Bronchial epithelial cell (primary cell): ENCODE results near the gene PDSS2. TPM values are rescaled to one million over a fixed set of nuclear protein-coding genes. Genes with fewer than 3 reads are reported as not detected.

ENCODE experiments used
- DNase-seq: peaks from one replicate; pipeline ENCODE4 v3.0.0-alpha.2; 2010; ENCODE audit warnings: low read depth
- FAIRE-seq: peaks from 2 replicates; lab custom pipeline; 2011; peaks lifted over from hg19 to GRCh38; lab: Jason Lieb, UNC
- H3K27me3 ChIP-seq: 2 replicates; pipeline ENCODE4 v1.5.1; 2011; ENCODE audit warnings: low read length; ENCODE audit not compliant: control insufficient read depth, insufficient read depth
- H3K36me3 ChIP-seq: 2 replicates; pipeline ENCODE4 v1.5.1; 2011; ENCODE audit warnings: low read length; ENCODE audit not compliant: control insufficient read depth, insufficient read depth
- H3K4me3 ChIP-seq: 2 replicates; pipeline ENCODE4 v1.5.1; 2011; ENCODE audit warnings: mild to moderate bottlenecking, low read depth, low read length, control low read depth
- total RNA-seq: library from RNA; depleted of rRNA; stranded (reverse); fragments of >200 nt; gene quantifications from 2 replicates; pipeline ENCODE4 v1.2.1, GENCODE V29; 2014
- TF ChIP-seq, protein P1 (sequence below): IDR thresholded peaks from 2 replicates; pipeline ENCODE4 v1.5.1; 2011; ENCODE audit warnings: mild to moderate bottlenecking, moderate library complexity, low read length, control low read depth, inconsistent platforms; ENCODE audit not compliant: insufficient read depth, severe bottlenecking

The PDSS2 gene
- total RNA-seq, 1 donor from 2014 or later, result 18.2 TPM

DNA sequence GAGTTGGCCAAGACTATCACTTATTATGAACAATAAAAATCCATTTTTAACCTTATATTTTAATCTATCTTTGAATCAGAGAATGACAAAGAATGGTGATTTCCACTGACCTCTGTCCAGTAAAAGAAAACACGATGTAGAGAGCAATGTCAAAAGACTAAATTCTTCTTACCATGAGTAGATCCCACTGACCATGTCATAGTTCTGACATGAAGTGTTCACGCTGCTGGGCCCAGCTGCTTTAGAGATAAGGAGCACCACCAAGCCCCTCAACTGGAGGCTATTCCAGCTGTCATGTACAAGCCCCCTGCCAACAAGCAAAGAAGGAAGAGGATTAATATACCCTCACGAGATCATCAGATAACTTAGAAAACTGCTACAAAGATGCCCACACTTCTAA is 125.3 kb downstream of the PDSS2 start:
- DNase-seq (no peak), FAIRE-seq (no peak)
- Histone ChIP-seq H3K4me3 (no peak overlapping the region), H3K27me3 (no peaks in the 10 kb centered on the region), H3K36me3 (no peaks in the 10 kb centered on the region)
- TF ChIP-seq, protein P1, sequence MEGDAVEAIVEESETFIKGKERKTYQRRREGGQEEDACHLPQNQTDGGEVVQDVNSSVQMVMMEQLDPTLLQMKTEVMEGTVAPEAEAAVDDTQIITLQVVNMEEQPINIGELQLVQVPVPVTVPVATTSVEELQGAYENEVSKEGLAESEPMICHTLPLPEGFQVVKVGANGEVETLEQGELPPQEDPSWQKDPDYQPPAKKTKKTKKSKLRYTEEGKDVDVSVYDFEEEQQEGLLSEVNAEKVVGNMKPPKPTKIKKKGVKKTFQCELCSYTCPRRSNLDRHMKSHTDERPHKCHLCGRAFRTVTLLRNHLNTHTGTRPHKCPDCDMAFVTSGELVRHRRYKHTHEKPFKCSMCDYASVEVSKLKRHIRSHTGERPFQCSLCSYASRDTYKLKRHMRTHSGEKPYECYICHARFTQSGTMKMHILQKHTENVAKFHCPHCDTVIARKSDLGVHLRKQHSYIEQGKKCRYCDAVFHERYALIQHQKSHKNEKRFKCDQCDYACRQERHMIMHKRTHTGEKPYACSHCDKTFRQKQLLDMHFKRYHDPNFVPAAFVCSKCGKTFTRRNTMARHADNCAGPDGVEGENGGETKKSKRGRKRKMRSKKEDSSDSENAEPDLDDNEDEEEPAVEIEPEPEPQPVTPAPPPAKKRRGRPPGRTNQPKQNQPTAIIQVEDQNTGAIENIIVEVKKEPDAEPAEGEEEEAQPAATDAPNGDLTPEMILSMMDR, result no peak

DNA sequence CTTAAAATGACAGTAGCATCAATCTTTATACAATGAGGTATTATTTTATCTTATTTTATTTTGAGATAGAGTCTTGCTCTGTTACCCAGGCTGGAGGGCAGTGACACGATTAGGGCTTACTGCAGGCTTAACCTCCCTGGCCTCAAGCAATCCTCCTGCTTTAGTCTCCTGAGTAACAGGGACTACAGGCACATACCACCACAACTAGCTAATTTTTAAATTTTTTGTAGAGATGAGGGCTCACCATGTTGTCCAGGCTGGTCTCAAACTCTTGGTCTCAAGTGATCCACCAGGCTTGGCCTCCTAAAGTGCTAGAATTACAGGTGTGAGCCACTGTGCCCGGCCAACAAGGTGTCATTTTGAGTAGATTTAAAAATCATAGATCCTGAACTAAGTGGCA is 125.9 kb downstream of the PDSS2 start:
- DNase-seq (no peak), FAIRE-seq (no peak)
- Histone ChIP-seq H3K4me3 (no peak overlapping the region), H3K36me3 (no peaks in the 10 kb centered on the region), H3K27me3 (no peaks in the 10 kb centered on the region)
- TF ChIP-seq, protein P1, result no peak

DNA sequence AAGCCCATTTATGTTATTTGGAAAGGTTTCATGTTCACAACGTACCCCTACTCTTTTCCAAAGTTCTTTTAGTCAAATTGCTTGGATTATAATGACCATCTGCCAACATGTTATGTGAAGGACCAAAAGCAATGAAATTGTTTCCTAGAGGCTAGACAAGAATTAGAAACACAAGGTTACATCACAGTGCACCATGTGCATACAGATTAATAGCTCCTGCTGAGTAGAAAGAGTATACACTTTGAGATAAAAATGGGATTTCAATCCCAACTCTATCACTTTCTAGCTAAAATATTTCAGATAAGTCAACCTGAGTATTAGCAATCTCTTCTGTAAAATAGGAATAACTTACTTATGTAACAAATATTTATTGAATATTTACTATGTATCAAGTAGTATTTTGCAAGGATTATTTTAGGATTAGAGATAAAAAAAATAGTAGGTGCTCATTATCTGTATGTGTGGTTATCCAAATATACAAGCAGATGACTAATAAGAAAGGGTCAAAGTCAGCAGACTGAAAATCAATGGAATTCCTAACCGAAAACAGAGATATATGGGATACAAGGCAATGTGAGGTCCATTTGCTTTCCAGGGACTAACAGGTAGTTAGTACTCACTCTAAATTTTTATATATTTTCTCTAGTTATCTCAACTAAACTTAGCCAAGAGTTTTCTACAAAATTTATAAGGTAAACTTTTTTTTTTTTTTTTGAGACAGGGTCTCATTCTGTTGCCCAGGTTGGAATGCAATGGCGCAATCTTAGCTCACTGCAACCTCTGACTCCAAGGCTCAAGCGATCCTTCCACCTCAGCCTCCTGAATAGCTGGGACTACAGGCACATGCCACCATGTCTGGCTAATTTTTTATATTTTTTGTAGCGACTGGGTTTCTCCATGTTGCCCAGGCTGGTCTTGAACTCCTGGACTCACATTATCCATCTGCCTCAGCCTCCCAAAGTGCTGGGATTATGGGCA is 127.7 kb downstream of the PDSS2 start:
- Histone ChIP-seq H3K36me3 (no peaks in the 10 kb centered on the region), H3K4me3 (no peak overlapping the region), H3K27me3 (no peaks in the 10 kb centered on the region)
- DNase-seq (no peak), FAIRE-seq (no peak)
- TF ChIP-seq, protein P1, result no peak

DNA sequence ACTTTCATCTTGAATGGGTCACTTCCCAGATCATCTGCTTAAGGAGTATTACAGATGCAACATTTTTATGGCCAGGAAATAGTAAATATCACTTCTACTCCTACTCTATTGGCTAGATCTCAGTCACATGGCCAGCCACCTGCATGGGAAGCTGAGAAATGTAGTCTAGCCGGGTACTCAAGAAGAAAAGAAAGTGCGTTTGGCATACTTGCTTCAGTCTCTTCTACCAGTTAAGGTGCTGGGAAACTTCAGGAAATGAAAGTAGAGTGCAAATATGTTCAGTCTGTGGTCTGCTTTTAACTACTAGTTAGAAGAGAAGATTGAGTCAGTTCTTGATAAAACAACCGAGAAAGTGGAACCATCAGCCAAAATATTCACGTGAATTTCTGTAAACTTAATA is 129.2 kb downstream of the PDSS2 start:
- Histone ChIP-seq H3K36me3 (no peaks in the 10 kb centered on the region), H3K4me3 (no peak overlapping the region), H3K27me3 (no peaks in the 10 kb centered on the region)
- TF ChIP-seq, protein P1, result no peak
- DNase-seq (no peak), FAIRE-seq (no peak)

DNA sequence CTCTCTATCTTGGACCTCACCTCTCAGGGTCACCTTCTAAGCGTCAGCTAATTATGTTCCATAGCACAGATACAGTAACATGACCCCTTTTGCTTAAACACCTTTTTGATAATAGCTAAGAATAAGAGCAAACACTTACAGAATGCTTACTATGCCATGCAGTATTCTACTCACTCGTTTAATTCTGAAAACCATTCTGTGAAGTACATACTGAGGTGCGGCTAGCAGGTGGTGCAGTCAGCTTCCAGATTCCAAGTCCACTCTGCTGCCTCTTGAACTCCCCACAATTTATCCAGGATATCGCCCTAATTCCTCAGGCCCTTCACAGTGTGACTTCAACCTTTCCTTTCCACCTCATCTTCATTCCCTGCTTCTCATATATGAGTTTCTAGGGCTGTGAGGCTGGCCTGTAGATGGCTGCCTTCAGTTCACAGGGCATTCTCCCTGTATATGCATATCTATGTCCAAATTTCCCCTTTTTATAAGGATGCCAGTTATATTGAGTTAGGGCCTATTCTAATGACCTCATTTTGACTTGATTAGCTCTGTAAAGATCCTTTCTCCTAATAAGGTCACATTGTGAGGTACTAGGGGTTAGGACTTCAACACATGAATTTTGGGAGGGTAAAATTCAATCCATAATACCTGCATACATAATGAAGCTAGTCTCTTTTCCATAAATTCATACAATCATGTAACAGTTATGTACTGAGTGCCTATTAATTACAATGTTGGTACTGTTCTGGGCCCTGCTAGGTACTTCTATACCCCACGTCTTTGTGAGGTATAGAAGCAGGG is 130.1 kb downstream of the PDSS2 start:
- Histone ChIP-seq H3K36me3 (no peaks in the 10 kb centered on the region), H3K4me3 (no peak overlapping the region), H3K27me3 (no peaks in the 10 kb centered on the region)
- no peak for DNase-seq
- FAIRE-seq, result no peak
- TF ChIP-seq, protein P1, result no peak
